Left ventricle myocardium inferior (tissue), 1 donor: ENCODE measurements around the gene OCA2. TPM values are rescaled to one million over a fixed set of nuclear protein-coding genes. Genes with fewer than 3 reads are reported as not detected.

Experiments used
- DNase-seq: peaks from one replicate; pipeline ENCODE4 v3.0.0-alpha.2; 2020
- H3K27ac ChIP-seq: fragments of 200-600 bp; replicated peaks from 2 replicates; pipeline ENCODE4 v1.8.0; 2021
- H3K27me3 ChIP-seq: fragments of 200-600 bp; 2 replicates; pipeline ENCODE4 v1.8.0; 2021; ENCODE audit warnings: low read depth
- H3K36me3 ChIP-seq: fragments of 200-600 bp; 2 replicates; pipeline ENCODE4 v1.8.0; 2021
- H3K4me1 ChIP-seq: fragments of 200-600 bp; 2 replicates; pipeline ENCODE4 v1.8.0; 2021
- H3K4me3 ChIP-seq: fragments of 200-600 bp; 2 replicates; pipeline ENCODE4 v1.8.0; 2021; ENCODE audit warnings: mild to moderate bottlenecking, moderate library complexity
- H3K9me3 ChIP-seq: fragments of 200-600 bp; replicated peaks from 2 replicates; pipeline ENCODE4 v1.8.0; 2021
- CTCF ChIP-seq: fragments of 200-600 bp; IDR thresholded peaks from 2 replicates; pipeline ENCODE4 v1.8.0; 2021; ENCODE audit warnings: antibody characterized with exemption, mild to moderate bottlenecking, borderline replicate concordance
- intact Hi-C: fragments of 100-400 bp; cut with micrococcal nuclease; formaldehyde crosslinking; loops from one replicate; pipeline ENCODE4 v1.11.0; 2022
- total RNA-seq: library from RNA; stranded (reverse); fragmentation: NEBNext Ultra II Directional; extraction: Animal tissue kit (Norgen Biotek cat#: 25700); gene quantifications from one replicate; pipeline ENCODE4 v1.2.1, GENCODE V29; 2021
- donor health status: DM: no; HTN: yes; CAD: no; lungs with severe emphysema.

OCA2 gene
- total RNA-seq, 1 donor from 2014 or later = not detected

- H3K27ac ChIP-seq = no peak overlapping the region
- intact Hi-C loops = no loop called here
- peaks cover 37% of the 10 kb centered on the region for H3K9me3 ChIP-seq
- no peaks in the 10 kb centered on the region for H3K36me3 ChIP-seq
- H3K27me3 ChIP-seq = peaks cover 23% of the 10 kb centered on the region
- H3K4me1 ChIP-seq = no peaks in the 10 kb centered on the region
- H3K4me3 ChIP-seq = no peak overlapping the region
- DNase-seq = no peak
- no peak for TF ChIP-seq CTCF
These were observed 391.9 kb downstream of the OCA2 start for GRCh38 chr15:27707257-27707656.

DNA sequence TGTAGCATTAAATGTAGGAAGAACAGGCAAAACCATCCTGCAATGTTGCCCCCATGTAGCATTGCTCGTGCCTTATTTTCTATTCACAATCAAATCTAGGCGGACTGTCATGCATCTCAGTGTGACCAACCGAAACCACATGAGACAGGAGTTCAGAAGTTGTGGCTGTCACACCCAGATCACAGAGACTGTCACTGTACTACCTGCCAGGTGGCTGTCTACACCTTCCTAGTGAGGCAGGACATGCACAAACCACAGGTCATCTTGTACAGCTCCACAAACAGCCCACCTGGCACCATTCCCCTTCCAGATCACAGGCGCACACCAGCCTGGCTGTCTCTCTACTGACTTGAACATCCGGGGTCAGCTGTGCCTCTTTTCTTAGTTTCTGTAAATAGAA, 392.8 kb downstream of the OCA2 start:
- no peak for TF ChIP-seq CTCF
- DNase-seq = no peak
- no peak overlapping the region for H3K4me3 ChIP-seq
- peaks cover 34% of the 10 kb centered on the region for H3K9me3 ChIP-seq
- H3K27ac ChIP-seq = no peak overlapping the region
- H3K27me3 ChIP-seq = peaks cover 30% of the 10 kb centered on the region
- intact Hi-C loops = no loop called here
- H3K4me1 ChIP-seq = no peaks in the 10 kb centered on the region
- H3K36me3 ChIP-seq = no peaks in the 10 kb centered on the region

GRCh38 chr15:27705056-27705455, 394.1 kb downstream of the OCA2 start:
- no peaks in the 10 kb centered on the region for H3K36me3 ChIP-seq
- no peak for TF ChIP-seq CTCF
- H3K27me3 ChIP-seq = peaks cover 30% of the 10 kb centered on the region
- H3K27ac ChIP-seq = no peak overlapping the region
- intact Hi-C loops = no loop called here
- no peak for DNase-seq
- H3K4me3 ChIP-seq = no peak overlapping the region
- peaks cover 26% of the 10 kb centered on the region for H3K9me3 ChIP-seq
- no peaks in the 10 kb centered on the region for H3K4me1 ChIP-seq

Other genes starting within 250 kb of the OCA2 start
- 45.8 TPM for gene HERC2, start 222.9 kb upstream of the OCA2 start, total RNA-seq